HepG2 (cell line): ENCODE measurements around the gene LPO. TPM values are rescaled to one million over a fixed set of nuclear protein-coding genes. Genes with fewer than 3 reads are reported as not detected.

Source experiments
- ATAC-seq: fragments of 200-7000 bp; cut with Tn5 transposase; 3 replicates; pipeline ENCODE4 v1.9.1; 2020; ENCODE audit warnings: mild to moderate bottlenecking, moderate library complexity
- BruUV-seq: library from RNA; stranded (reverse); fragments of 400-500 nt; replicated peaks from 2 replicates; lab custom pipeline; 2021; lab: Mats Ljungman, UMichigan
- CTCF ChIA-PET: fragments of 300-600 bp; formaldehyde crosslinking; extraction: SDS; loops from one replicate; lab custom pipeline; 2021; ENCODE audit warnings: low total read pairs, inconsistent platforms, low intra/inter-chr PET ratio; lab: Yijun Ruan, JAX
- POLR2A ChIA-PET: fragments of 350-600 bp; sonication (Branson Sonifier 250); formaldehyde crosslinking; loops from one replicate; lab custom pipeline; 2020; ENCODE audit warnings: antibody characterized with exemption, inconsistent platforms; lab: Yijun Ruan, JAX
- DNase-seq: peaks from one replicate; pipeline ENCODE4 v3.0.0-alpha.2; 2015; ENCODE audit warnings: low spot score
- FAIRE-seq: peaks from 3 replicates; lab custom pipeline; 2011; peaks lifted over from hg19 to GRCh38; lab: Jason Lieb, UNC
- H2AFZ ChIP-seq: one replicate; pipeline ENCODE4 v1.6.1; 2011; ENCODE audit warnings: low read length, inconsistent platforms
- H3K27ac ChIP-seq: fragments of 300-600 bp; 3 replicates; pipeline ENCODE4 v1.8.0; 2011; ENCODE audit warnings: mixed run types, mild to moderate bottlenecking, mixed read lengths, low read length, inconsistent platforms; ENCODE audit not compliant: insufficient read depth; ENCODE audit errors: extremely low read length
- H3K27me3 ChIP-seq, 2 experiments: fragments of 200-600 bp in 1 of 2; 2 replicates in 1 of 2; 3 replicates in 1 of 2; pipeline versions ENCODE4 v1.6.0 to v1.8.0; 2011; ENCODE audit warnings: low read length in 2 of 2, mild to moderate bottlenecking in 2 of 2, moderate library complexity in 2 of 2, inconsistent platforms in 1 of 2; ENCODE audit not compliant: insufficient read depth in 2 of 2, control insufficient read depth in 1 of 2
- H3K36me3 ChIP-seq, 2 experiments: fragments of 200-600 bp in 1 of 2; replicated peaks in 1 of 2; 2 replicates in 1 of 2; 3 replicates in 1 of 2; pipeline versions ENCODE4 v1.5.1 to v1.8.0; 2011; ENCODE audit warnings: low read length in 2 of 2, inconsistent platforms in 1 of 2; ENCODE audit not compliant: insufficient read depth in 2 of 2, control insufficient read depth in 1 of 2
- H3K4me1 ChIP-seq: 2 replicates; pipeline ENCODE4 v1.5.1; 2012; ENCODE audit warnings: low read length, inconsistent platforms; ENCODE audit not compliant: insufficient read depth
- H3K4me2 ChIP-seq: 2 replicates; pipeline ENCODE4 v1.6.0; 2011; ENCODE audit warnings: low read depth, low read length, inconsistent platforms
- H3K4me3 ChIP-seq, 3 experiments: fragments of 200-600 bp in 1 of 3; sonication (generic), shearing (Covaris generic) in 1 of 3; replicated peaks in 1 of 3; 2 replicates each; pipeline ENCODE4 v1.5.1; 2011 to 2016; ENCODE audit warnings: low read length in 3 of 3, inconsistent platforms in 2 of 3, low read depth in 2 of 3, mild to moderate bottlenecking in 2 of 3, control low read depth in 1 of 3, mixed read lengths in 1 of 3; ENCODE audit not compliant: insufficient read depth in 1 of 3
- H3K79me2 ChIP-seq: one replicate; pipeline ENCODE4 v1.6.1; 2011; ENCODE audit warnings: low read length, inconsistent platforms; ENCODE audit not compliant: insufficient read depth
- H3K9ac ChIP-seq: 2 replicates; pipeline ENCODE4 v1.6.0; 2011; ENCODE audit warnings: mild to moderate bottlenecking, low read depth, low read length, inconsistent platforms; ENCODE audit not compliant: insufficient read depth
- H3K9me3 ChIP-seq: 2 replicates; pipeline ENCODE4 v1.5.1; 2012; ENCODE audit warnings: mild to moderate bottlenecking, low read length
- H4K20me1 ChIP-seq: 2 replicates; pipeline ENCODE4 v1.6.0; 2011; ENCODE audit warnings: inconsistent platforms, mild to moderate bottlenecking, low read length, moderate library complexity; ENCODE audit not compliant: insufficient read depth
- ARNTL ChIP-seq: sonication (generic); formaldehyde crosslinking; IDR thresholded peaks from 2 replicates; pipeline ENCODE4 v1.4.0; 2020; ENCODE audit warnings: mild to moderate bottlenecking, missing genetic modification reagents
- GPBP1L1 ChIP-seq: sonication (generic); formaldehyde crosslinking; IDR thresholded peaks from 2 replicates; pipeline ENCODE4 v1.5.0; 2020; ENCODE audit warnings: mild to moderate bottlenecking, missing genetic modification reagents
- HNF4G ChIP-seq, 2 experiments: sonication (generic) in 1 of 2; formaldehyde crosslinking in 1 of 2; IDR thresholded peaks; 2 replicates each; pipeline versions ENCODE4 v1.4.0 to v1.6.1; 2011 to 2020; ENCODE audit warnings: borderline replicate concordance in 2 of 2, low read depth in 2 of 2, mild to moderate bottlenecking in 2 of 2, low read length in 1 of 2, missing genetic modification reagents in 1 of 2, moderate library complexity in 1 of 2
- PBX2 ChIP-seq: IDR thresholded peaks from 2 replicates; pipeline ENCODE4 v1.6.1; 2016; ENCODE audit warnings: control low read depth
- SIN3B ChIP-seq: fragments of 150-350 bp; IDR thresholded peaks from 2 replicates; pipeline ENCODE4 v1.6.1; 2014; ENCODE audit warnings: low read length
- ZFP82 ChIP-seq: sonication (generic); formaldehyde crosslinking; IDR thresholded peaks from 2 replicates; pipeline ENCODE4 v1.5.1; 2020; ENCODE audit warnings: mild to moderate bottlenecking, missing genetic modification reagents, borderline replicate concordance
- ZNF264 ChIP-seq: sonication (generic); formaldehyde crosslinking; IDR thresholded peaks from 2 replicates; pipeline ENCODE4 v1.4.0; 2020; ENCODE audit warnings: missing genetic modification reagents
- ZNF770 ChIP-seq: sonication (generic); formaldehyde crosslinking; IDR thresholded peaks from 2 replicates; pipeline ENCODE4 v1.5.0; 2020; ENCODE audit warnings: mild to moderate bottlenecking, missing genetic modification reagents
- WGBS: methylation state at CpG from one replicate; pipeline ENCODE4 v1.1.6; 2017; ENCODE audit warnings: low lambda C conversion rate; 5-methylcytosine and 5-hydroxymethylcytosine counted together
- in situ Hi-C: cut with HindIII; loops from 2 replicates; pipeline ENCODE4 v1.10.0; 2017; ENCODE audit warnings: low pct_unique_long_range_greater_than_20kb; ENCODE audit not compliant: extremely low pct_ligation_motif_present
- intact Hi-C: fragments of 100-400 bp; cut with micrococcal nuclease; formaldehyde crosslinking; loops from one replicate; pipeline ENCODE4 v1.10.0; 2022; ENCODE audit not compliant: unreplicated experiment
- polyA plus RNA-seq, 8 experiments: library from polyadenylated mRNA; depleted of rRNA in 3 of 8; stranded (reverse) in 7 of 8; unstranded in 1 of 8; fragments of >200 nt; fragmentation: Illumina TruSeq in 4 of 8; extraction: Trizol in 4 of 8; gene quantifications; 2 replicates each; pipeline versions ENCODE4 v1.2.1 to v1.2.3, GENCODE V29; 2011 to 2016; ENCODE audit warnings: low read depth in 4 of 8, missing spikeins in 1 of 8, mixed read lengths in 1 of 8; ENCODE audit not compliant: insufficient read depth in 1 of 8
- total RNA-seq, 5 experiments: library from RNA; depleted of rRNA; stranded (reverse); fragments of >200 nt; fragmentation: Illumina TruSeq; extraction: Trizol; gene quantifications; 2 replicates each; pipeline ENCODE4 v1.2.3, GENCODE V29; 2016; ENCODE audit warnings: low read depth in 1 of 5
- TF ChIP-seq, protein P1 (sequence below): sonication (generic); formaldehyde crosslinking; conservative IDR thresholded peaks from 2 replicates; pipeline ENCODE4 v1.4.0; 2020; ENCODE audit warnings: missing genetic modification reagents
- TF ChIP-seq, protein P2 (sequence below): sonication (generic); formaldehyde crosslinking; IDR thresholded peaks from 2 replicates; pipeline ENCODE4 v1.9.0; 2021; ENCODE audit warnings: missing genetic modification reagents, borderline replicate concordance

The LPO gene
- total and polyA plus RNA-seq, 2 of the 13 experiments (the other 11 are each of a cell fraction or from before 2014, with no cell fraction given), result not detected

DNA sequence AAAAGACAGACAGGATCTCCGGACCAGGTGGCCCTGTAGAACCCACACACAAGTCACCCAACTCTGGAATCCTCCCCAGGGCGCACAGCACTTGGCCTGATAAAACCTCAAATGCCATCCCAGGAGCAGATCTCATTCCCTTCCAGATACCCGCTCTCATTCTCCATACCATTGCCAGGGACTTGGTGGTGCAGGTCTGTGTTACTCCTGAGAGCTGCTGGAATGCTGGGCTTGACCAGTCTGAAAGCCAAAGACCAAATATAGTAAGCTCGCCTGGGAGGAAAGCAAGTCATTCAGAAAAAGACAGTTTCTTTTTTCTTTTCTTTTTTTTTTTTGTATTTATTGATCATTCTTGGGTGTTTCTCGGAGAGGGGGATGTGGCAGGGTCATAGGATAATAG is 30.0 kb upstream of the LPO start:
- H3K27ac ChIP-seq, result no peak overlapping the region
- H3K4me2 ChIP-seq, result no peak overlapping the region
- no TSS peak for BruUV-seq
- H4K20me1 ChIP-seq, result no peaks in the 10 kb centered on the region
- no peaks in the 10 kb centered on the region for H3K79me2 ChIP-seq
- POLR2A ChIA-PET, result interaction anchor here (0.9 kb wide), 1 partner anchor 11 kb away, joined by 3 read pairs; the partner anchor contains the start of gene MKS1
- DNase-seq (no peak), ATAC-seq (no peak), FAIRE-seq (no peak)
- no peak overlapping the region for H3K4me3 ChIP-seq
- no peak overlapping the region for H3K9ac ChIP-seq
- intact Hi-C loops (no loop called here), in situ Hi-C loops (no loop called here)
- no peaks in the 10 kb centered on the region for H3K9me3 ChIP-seq
- no peaks in the 10 kb centered on the region for H3K4me1 ChIP-seq
- TF ChIP-seq PBX2 (no peak), HNF4G (IDR thresholded peaks at IDR 0.05; ENCODE audit: borderline replicate concordance, low read depth, low read length) (no peak), HNF4G (CRISPR knock-in tag; IDR thresholded peaks at IDR 0.05; ENCODE audit: borderline replicate concordance, low read depth) (no peak), ZFP82 (CRISPR knock-in tag) (no peak), SIN3B (no peak), ZNF770 (CRISPR knock-in tag) (no peak), ZNF264 (CRISPR knock-in tag) (no peak), GPBP1L1 (CRISPR knock-in tag) (no peak), ARNTL (CRISPR knock-in tag) (no peak)
- TF ChIP-seq, protein P1, sequence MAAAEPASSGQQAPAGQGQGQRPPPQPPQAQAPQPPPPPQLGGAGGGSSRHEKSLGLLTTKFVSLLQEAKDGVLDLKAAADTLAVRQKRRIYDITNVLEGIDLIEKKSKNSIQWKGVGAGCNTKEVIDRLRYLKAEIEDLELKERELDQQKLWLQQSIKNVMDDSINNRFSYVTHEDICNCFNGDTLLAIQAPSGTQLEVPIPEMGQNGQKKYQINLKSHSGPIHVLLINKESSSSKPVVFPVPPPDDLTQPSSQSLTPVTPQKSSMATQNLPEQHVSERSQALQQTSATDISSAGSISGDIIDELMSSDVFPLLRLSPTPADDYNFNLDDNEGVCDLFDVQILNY (CRISPR knock-in tag), result no peak
- TF ChIP-seq, protein P2, sequence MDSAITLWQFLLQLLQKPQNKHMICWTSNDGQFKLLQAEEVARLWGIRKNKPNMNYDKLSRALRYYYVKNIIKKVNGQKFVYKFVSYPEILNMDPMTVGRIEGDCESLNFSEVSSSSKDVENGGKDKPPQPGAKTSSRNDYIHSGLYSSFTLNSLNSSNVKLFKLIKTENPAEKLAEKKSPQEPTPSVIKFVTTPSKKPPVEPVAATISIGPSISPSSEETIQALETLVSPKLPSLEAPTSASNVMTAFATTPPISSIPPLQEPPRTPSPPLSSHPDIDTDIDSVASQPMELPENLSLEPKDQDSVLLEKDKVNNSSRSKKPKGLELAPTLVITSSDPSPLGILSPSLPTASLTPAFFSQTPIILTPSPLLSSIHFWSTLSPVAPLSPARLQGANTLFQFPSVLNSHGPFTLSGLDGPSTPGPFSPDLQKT, result no peak
- H3K36me3 ChIP-seq, result peaks cover 13 to 45% of the 10 kb centered on the region in 2 experiments
- WGBS, result 90% methylated on average over 5 of the region's 5 CpGs
- CTCF ChIA-PET, result no interaction called here
- no peaks in the 10 kb centered on the region for H3K27me3 ChIP-seq
- no peak overlapping the region for H2AFZ ChIP-seq
